IMR-90 (cell line): ENCODE data around the gene USP36.

ENCODE experiments used
- NFE2L2 ChIP-seq: fragments of 150-350 bp; IDR thresholded peaks from 2 replicates; pipeline ENCODE4 v1.6.1; 2016; ENCODE audit warnings: low read depth, mild to moderate bottlenecking, low read length
- POLR2A ChIP-seq: IDR thresholded peaks from 2 replicates; pipeline ENCODE4 v1.6.1; 2012; ENCODE audit warnings: mild to moderate bottlenecking, low read depth, low read length

GRCh38 chr17:78753316-78754250 lies 87.0 kb downstream of the USP36 start:
- TF ChIP-seq NFE2L2 (no peak), POLR2A (no peak)
